SKM-1 (cell line): Measurements from ENCODE around the gene ETV7.
"Not testable (repeated sequence)": the region's sequence is repeated elsewhere in the genome, so short reads cannot be mapped to it uniquely, and the experiment has no call there.

ENCODE experiments used
- DNase-seq: peaks from one replicate; lab custom pipeline; 2025; ENCODE audit not compliant: unreplicated experiment; lab: John Stamatoyannopoulos, UW

ETV7 gene

GRCh38 chr6:36364669-36365479 is 22.6 kb downstream of the ETV7 start:
- no peak for DNase-seq

- not testable (repeated sequence) for DNase-seq
Observed at GRCh38 chr6:36364061-36364635, 23.3 kb downstream of the ETV7 start.

GRCh38 chr6:36363371-36363752 is 24.1 kb downstream of the ETV7 start:
- DNase-seq, result not testable (repeated sequence)

- peak; percentile 38 for DNase-seq
Observed at GRCh38 chr6:36362551-36363370, 24.7 kb downstream of the ETV7 start.

- no peak for DNase-seq
Observed at GRCh38 chr6:36361071-36361470, 26.4 kb downstream of the ETV7 start.

- peak; percentile 63 for DNase-seq
Observed at GRCh38 chr6:36360241-36361054, 27.0 kb downstream of the ETV7 start.

GRCh38 chr6:36358226-36358915 is 29.1 kb downstream of the ETV7 start:
- no peak for DNase-seq

GRCh38 chr6:36357872-36358225 is 29.6 kb downstream of the ETV7 start:
- DNase-seq, result no peak

- no peak for DNase-seq
Observed at GRCh38 chr6:36355819-36356218, 31.6 kb downstream of the ETV7 start.

- DNase-seq, result no peak
Observed at GRCh38 chr6:36353411-36353915, 34.0 kb downstream of the ETV7 start.

GRCh38 chr6:36352477-36353157 is 34.9 kb downstream of the ETV7 start:
- DNase-seq, result no peak

- no peak for DNase-seq
Observed at GRCh38 chr6:36350681-36351571, 36.5 kb downstream of the ETV7 start.

- no peak for DNase-seq
Observed at GRCh38 chr6:36350082-36350481, 37.4 kb downstream of the ETV7 start.

- DNase-seq, result no peak
Observed at GRCh38 chr6:36349240-36349639, 38.2 kb downstream of the ETV7 start.

- DNase-seq, result no peak
Observed at GRCh38 chr6:36347621-36348020, 39.8 kb downstream of the ETV7 start.

GRCh38 chr6:36346486-36347273 is 40.8 kb downstream of the ETV7 start:
- no peak for DNase-seq

- no peak for DNase-seq
Observed at GRCh38 chr6:36345681-36346466, 41.6 kb downstream of the ETV7 start.
